Suprapubic skin (tissue), 4 donors: ENCODE measurements around the gene B3GNT8. TPM values are rescaled to one million over a fixed set of nuclear protein-coding genes. Genes with fewer than 3 reads are reported as not detected.

Experiments
- DNase-seq, 2 donors: peaks; one replicate each; pipeline ENCODE4 v3.0.0-alpha.2; 2019; ENCODE audit warnings: low spot score in 2 of 2
- H3K27ac ChIP-seq: fragments of 200-600 bp; sonication (generic); one replicate; pipeline ENCODE4 v1.5.1; 2019
- H3K27me3 ChIP-seq: fragments of 200-600 bp; sonication (generic); one replicate; pipeline ENCODE4 v1.5.1; 2019
- H3K36me3 ChIP-seq: fragments of 200-600 bp; sonication (generic); one replicate; pipeline ENCODE4 v1.5.1; 2019
- H3K4me1 ChIP-seq: fragments of 200-600 bp; sonication (generic); one replicate; pipeline ENCODE4 v1.5.1; 2019
- H3K4me3 ChIP-seq: fragments of 200-600 bp; sonication (generic); one replicate; pipeline ENCODE4 v1.5.1; 2019; ENCODE audit warnings: mild to moderate bottlenecking
- H3K9me3 ChIP-seq: fragments of 200-600 bp; sonication (generic); one replicate; pipeline ENCODE4 v1.5.1; 2019
- EP300 ChIP-seq: sonication (generic); formaldehyde crosslinking; IDR thresholded peaks from one replicate; pipeline ENCODE4 v1.6.1; 2017; ENCODE audit warnings: antibody characterized with exemption
- POLR2A ChIP-seq, 2 donors: fragments of 450-650 bp; IDR thresholded peaks; one replicate each; pipeline ENCODE4 v1.6.1; 2017; ENCODE audit warnings: antibody characterized with exemption in 2 of 2, mild to moderate bottlenecking in 2 of 2, moderate library complexity in 2 of 2
- POLR2AphosphoS5 ChIP-seq, 3 donors: sonication (generic); formaldehyde crosslinking; IDR thresholded peaks; one replicate each; pipeline ENCODE4 v1.6.1; 2017; ENCODE audit warnings: antibody characterized with exemption in 3 of 3
- WGBS: methylation state at CpG from one replicate; pipeline ENCODE4 v1.1.5; 2018; 5-methylcytosine and 5-hydroxymethylcytosine counted together
- total RNA-seq, 4 donors: library from RNA; depleted of rRNA; stranded (reverse); fragments of >200 nt; gene quantifications; one replicate each; pipeline ENCODE4 v1.1.0, GENCODE V29; 2016
- TF ChIP-seq, protein P1 (sequence below), 2 donors: fragments of 200-600 bp in 1 of 2; fragments of 450-650 bp in 1 of 2; sonication (generic) in 1 of 2; IDR thresholded peaks; one replicate each; pipeline ENCODE4 v1.5.1; 2016 to 2019; ENCODE audit warnings: antibody characterized with exemption in 2 of 2, mild to moderate bottlenecking in 1 of 2, moderate library complexity in 1 of 2

Gene B3GNT8
- total RNA-seq, 4 donors from 2014 or later = 4.7 to 9.6 (median 6.2) TPM

GRCh38 chr19:41421314-41421713 is 5.9 kb downstream of the B3GNT8 start:
- peaks cover 18% of the 10 kb centered on the region for H3K4me1 ChIP-seq
- H3K36me3 ChIP-seq = peaks cover 92% of the 10 kb centered on the region

GRCh38 chr19:41420101-41420880 is 6.9 kb downstream of the B3GNT8 start:
- H3K27me3 ChIP-seq = no peaks in the 10 kb centered on the region
- peaks cover 10% of the 10 kb centered on the region for H3K4me1 ChIP-seq
- 68% methylated on average over 7 of the region's 8 CpGs for WGBS
- peak overlapping the region; percentile 10 for H3K27ac ChIP-seq
- no peak for TF ChIP-seq POLR2A (IDR thresholded peaks at IDR 0.05)
- TF ChIP-seq POLR2AphosphoS5 (IDR thresholded peaks at IDR 0.05) = no peak
- TF ChIP-seq, protein P1, sequence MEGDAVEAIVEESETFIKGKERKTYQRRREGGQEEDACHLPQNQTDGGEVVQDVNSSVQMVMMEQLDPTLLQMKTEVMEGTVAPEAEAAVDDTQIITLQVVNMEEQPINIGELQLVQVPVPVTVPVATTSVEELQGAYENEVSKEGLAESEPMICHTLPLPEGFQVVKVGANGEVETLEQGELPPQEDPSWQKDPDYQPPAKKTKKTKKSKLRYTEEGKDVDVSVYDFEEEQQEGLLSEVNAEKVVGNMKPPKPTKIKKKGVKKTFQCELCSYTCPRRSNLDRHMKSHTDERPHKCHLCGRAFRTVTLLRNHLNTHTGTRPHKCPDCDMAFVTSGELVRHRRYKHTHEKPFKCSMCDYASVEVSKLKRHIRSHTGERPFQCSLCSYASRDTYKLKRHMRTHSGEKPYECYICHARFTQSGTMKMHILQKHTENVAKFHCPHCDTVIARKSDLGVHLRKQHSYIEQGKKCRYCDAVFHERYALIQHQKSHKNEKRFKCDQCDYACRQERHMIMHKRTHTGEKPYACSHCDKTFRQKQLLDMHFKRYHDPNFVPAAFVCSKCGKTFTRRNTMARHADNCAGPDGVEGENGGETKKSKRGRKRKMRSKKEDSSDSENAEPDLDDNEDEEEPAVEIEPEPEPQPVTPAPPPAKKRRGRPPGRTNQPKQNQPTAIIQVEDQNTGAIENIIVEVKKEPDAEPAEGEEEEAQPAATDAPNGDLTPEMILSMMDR (IDR thresholded peaks at IDR 0.05) = no peak
- TF ChIP-seq EP300 = no peak
- H3K4me3 ChIP-seq = no peak overlapping the region
- no peaks in the 10 kb centered on the region for H3K9me3 ChIP-seq
- no peak for DNase-seq
- peaks cover 93% of the 10 kb centered on the region for H3K36me3 ChIP-seq

More at GRCh38 chr19:41421314-41421713, 5.9 kb downstream of the B3GNT8 start:
- Histone ChIP-seq H3K9me3 (no peaks in the 10 kb centered on the region), H3K27ac (no peak overlapping the region), H3K4me3 (no peak overlapping the region), H3K27me3 (no peaks in the 10 kb centered on the region)
- WGBS = 85% methylated on average over 6 of the region's 6 CpGs
- TF ChIP-seq, protein P1 (IDR thresholded peaks at IDR 0.05) = no peak
- TF ChIP-seq EP300 = no peak
- TF ChIP-seq POLR2AphosphoS5 (IDR thresholded peaks at IDR 0.05) = no peak
- no peak for TF ChIP-seq POLR2A (IDR thresholded peaks at IDR 0.05)
- DNase-seq = no peak

- WGBS = 97% methylated on average over 12 of the region's 12 CpGs
- H3K9me3 ChIP-seq = no peaks in the 10 kb centered on the region
- no peak overlapping the region for H3K27ac ChIP-seq
- TF ChIP-seq, protein P1 (IDR thresholded peaks at IDR 0.05) = no peak
- TF ChIP-seq POLR2AphosphoS5 (IDR thresholded peaks at IDR 0.05) (no peak), EP300 (no peak), POLR2A (IDR thresholded peaks at IDR 0.05) (no peak)
- H3K36me3 ChIP-seq = peaks cover 92% of the 10 kb centered on the region
- DNase-seq = no peak
- no peaks in the 10 kb centered on the region for H3K27me3 ChIP-seq
- peaks cover 7% of the 10 kb centered on the region for H3K4me1 ChIP-seq
- H3K4me3 ChIP-seq = no peak overlapping the region
Observed at GRCh38 chr19:41416194-41416674, 10.9 kb downstream of the B3GNT8 start.

DNA sequence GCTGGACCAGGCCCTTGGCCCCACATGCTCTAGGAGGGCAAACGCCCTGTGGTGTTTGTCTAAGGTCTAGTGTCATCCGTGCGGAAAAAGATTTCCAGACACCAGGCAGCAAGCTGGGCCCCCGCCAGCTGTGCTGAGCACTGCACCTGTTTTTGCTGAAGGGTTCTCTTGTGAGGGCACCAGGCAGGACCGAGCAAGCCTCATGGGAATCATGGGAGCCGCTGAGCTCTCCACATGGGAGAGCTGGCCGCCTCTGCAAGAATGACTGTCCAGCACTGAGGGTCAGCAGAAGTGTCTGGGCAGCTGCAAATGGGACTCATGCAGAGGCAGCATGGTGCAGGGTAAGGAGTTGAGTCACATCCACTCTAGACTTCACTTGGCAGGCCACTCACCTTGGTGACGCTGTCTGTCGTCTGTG is 12.0 kb downstream of the B3GNT8 start:
- TF ChIP-seq POLR2A (IDR thresholded peaks at IDR 0.05) = no peak
- TF ChIP-seq, protein P1 (IDR thresholded peaks at IDR 0.05) = no peak
- TF ChIP-seq EP300 = no peak
- no peak for TF ChIP-seq POLR2AphosphoS5 (IDR thresholded peaks at IDR 0.05)
- H3K36me3 ChIP-seq = peaks cover 90% of the 10 kb centered on the region
- no peaks in the 10 kb centered on the region for H3K27me3 ChIP-seq
- H3K9me3 ChIP-seq = no peaks in the 10 kb centered on the region
- no peak for DNase-seq
- H3K4me1 ChIP-seq = peaks cover 13% of the 10 kb centered on the region
- 91% methylated on average over 5 of the region's 9 CpGs for WGBS
- H3K4me3 ChIP-seq = no peak overlapping the region
- H3K27ac ChIP-seq = no peak overlapping the region

- WGBS = 85% methylated on average over 9 of the region's 9 CpGs
- peaks cover 13% of the 10 kb centered on the region for H3K4me1 ChIP-seq
- DNase-seq = no peak
- no peak for TF ChIP-seq EP300
- TF ChIP-seq POLR2A (IDR thresholded peaks at IDR 0.05) = no peak
- TF ChIP-seq, protein P1 (IDR thresholded peaks at IDR 0.05) = no peak
- TF ChIP-seq POLR2AphosphoS5 (IDR thresholded peaks at IDR 0.05) = no peak
- H3K36me3 ChIP-seq = peaks cover 83% of the 10 kb centered on the region
- H3K27ac ChIP-seq = no peak overlapping the region
- no peaks in the 10 kb centered on the region for H3K9me3 ChIP-seq
- no peaks in the 10 kb centered on the region for H3K27me3 ChIP-seq
- no peak overlapping the region for H3K4me3 ChIP-seq
Observed at GRCh38 chr19:41414461-41414860, 12.7 kb downstream of the B3GNT8 start.
